Parathyroid adenoma (tissue), 2 donors: ENCODE measurements around the gene RETSAT.
"Not testable (repeated sequence)": the region's sequence is repeated elsewhere in the genome, so short reads cannot be mapped to it uniquely, and the experiment has no call there.

ENCODE experiments used
- H2AFZ ChIP-seq: fragments of 300-600 bp; sonication (generic); one replicate; pipeline ENCODE4 v1.7.0; 2017; ENCODE audit warnings: antibody characterized with exemption, mild to moderate bottlenecking
- H3K27ac ChIP-seq: fragments of 300-600 bp; sonication (generic); one replicate; pipeline ENCODE4 v1.7.0; 2017
- H3K27me3 ChIP-seq: fragments of 300-600 bp; sonication (generic); one replicate; pipeline ENCODE4 v1.7.0; 2017; ENCODE audit warnings: low read length; ENCODE audit not compliant: control insufficient read depth, insufficient read depth
- H3K36me3 ChIP-seq: fragments of 300-600 bp; sonication (generic); one replicate; pipeline ENCODE4 v1.7.0; 2017; ENCODE audit warnings: low read length; ENCODE audit not compliant: control insufficient read depth, insufficient read depth
- H3K4me1 ChIP-seq: fragments of 300-600 bp; sonication (generic); one replicate; pipeline ENCODE4 v1.7.0; 2017; ENCODE audit warnings: control low read depth
- H3K4me2 ChIP-seq: fragments of 300-600 bp; sonication (generic); one replicate; pipeline ENCODE4 v1.7.0; 2017; ENCODE audit warnings: low read length
- H3K4me3 ChIP-seq: fragments of 300-600 bp; sonication (generic); one replicate; pipeline ENCODE4 v1.7.0; 2017; ENCODE audit warnings: low read depth, low read length
- H3K79me2 ChIP-seq: fragments of 300-600 bp; sonication (generic); one replicate; pipeline ENCODE4 v1.7.0; 2017; ENCODE audit warnings: control low read depth
- H3K9ac ChIP-seq: fragments of 300-600 bp; sonication (generic); one replicate; pipeline ENCODE4 v1.7.0; 2017; ENCODE audit warnings: mild to moderate bottlenecking
- H3K9me3 ChIP-seq: fragments of 300-600 bp; sonication (generic); one replicate; pipeline ENCODE4 v1.7.0; 2017; ENCODE audit warnings: low read length; ENCODE audit not compliant: control insufficient read depth
- CTCF ChIP-seq: fragments of 300-600 bp; sonication (generic); IDR thresholded peaks from one replicate; pipeline ENCODE4 v1.7.0; 2017; ENCODE audit warnings: antibody characterized with exemption, mild to moderate bottlenecking
- donor health status: primary hyperparathyroidism.

Gene RETSAT

GRCh38 chr2:85319796-85320195 is 34.5 kb downstream of the RETSAT start:
- Histone ChIP-seq H3K27ac (no peak overlapping the region), H3K4me1 (peaks cover 7% of the 10 kb centered on the region), H3K9me3 (no peaks in the 10 kb centered on the region), H3K27me3 (no peaks in the 10 kb centered on the region), H3K79me2 (peaks cover 8% of the 10 kb centered on the region), H3K4me3 (no peak overlapping the region), H3K36me3 (no peaks in the 10 kb centered on the region), H2AFZ (no peak overlapping the region), H3K4me2 (no peak overlapping the region), H3K9ac (no peak overlapping the region)
- TF ChIP-seq CTCF = no peak

GRCh38 chr2:85318222-85319074 is 35.9 kb downstream of the RETSAT start:
- Histone ChIP-seq H3K4me1 (peaks cover 5% of the 10 kb centered on the region), H3K4me2 (no peak overlapping the region), H3K9ac (no peak overlapping the region), H3K27ac (peak overlapping the region; percentile 4), H3K27me3 (no peaks in the 10 kb centered on the region), H3K36me3 (no peaks in the 10 kb centered on the region), H3K9me3 (no peaks in the 10 kb centered on the region), H2AFZ (no peak overlapping the region), H3K79me2 (peaks cover 8% of the 10 kb centered on the region), H3K4me3 (no peak overlapping the region)
- TF ChIP-seq CTCF = no peak

- not testable (repeated sequence) for H3K4me3 ChIP-seq, H3K79me2 ChIP-seq, H3K4me1 ChIP-seq, H3K9me3 ChIP-seq, H3K9ac ChIP-seq, H3K4me2 ChIP-seq, H3K27me3 ChIP-seq, H3K27ac ChIP-seq, H2AFZ ChIP-seq, H3K36me3 ChIP-seq
Observed at GRCh38 chr2:85315921-85316320, 38.4 kb downstream of the RETSAT start.

- H3K9ac ChIP-seq = no peak overlapping the region
- H3K79me2 ChIP-seq = no peaks in the 10 kb centered on the region
- no peaks in the 10 kb centered on the region for H3K36me3 ChIP-seq
- H3K9me3 ChIP-seq = no peaks in the 10 kb centered on the region
- H3K27ac ChIP-seq = no peak overlapping the region
- H3K4me2 ChIP-seq = no peak overlapping the region
- no peaks in the 10 kb centered on the region for H3K27me3 ChIP-seq
- H3K4me3 ChIP-seq = no peak overlapping the region
- H3K4me1 ChIP-seq = peaks cover 5% of the 10 kb centered on the region
- H2AFZ ChIP-seq = no peak overlapping the region
- TF ChIP-seq CTCF = no peak
Observed at GRCh38 chr2:85314884-85315242, 39.5 kb downstream of the RETSAT start.

- Histone ChIP-seq H2AFZ (no peak overlapping the region), H3K9ac (no peak overlapping the region), H3K4me1 (no peaks in the 10 kb centered on the region), H3K9me3 (no peaks in the 10 kb centered on the region), H3K79me2 (no peaks in the 10 kb centered on the region), H3K27me3 (no peaks in the 10 kb centered on the region), H3K4me2 (no peak overlapping the region), H3K36me3 (no peaks in the 10 kb centered on the region), H3K4me3 (no peak overlapping the region), H3K27ac (no peak overlapping the region)
- no peak for TF ChIP-seq CTCF
Observed at GRCh38 chr2:85312404-85312803, 41.9 kb downstream of the RETSAT start.
